Urothelium cell line (cell line): ENCODE data around the gene PPCS.
"Not testable (repeated sequence)": the region's sequence is repeated elsewhere in the genome, so short reads cannot be mapped to it uniquely, and the experiment has no call there.

ENCODE experiments used
- DNase-seq: peaks from one replicate; pipeline ENCODE4 v3.0.0; 2011; ENCODE audit warnings: low spot score, mixed read lengths
- FAIRE-seq: peaks from 2 replicates; lab custom pipeline; 2011; peaks lifted over from hg19 to GRCh38; lab: Jason Lieb, UNC

PPCS gene

DNA sequence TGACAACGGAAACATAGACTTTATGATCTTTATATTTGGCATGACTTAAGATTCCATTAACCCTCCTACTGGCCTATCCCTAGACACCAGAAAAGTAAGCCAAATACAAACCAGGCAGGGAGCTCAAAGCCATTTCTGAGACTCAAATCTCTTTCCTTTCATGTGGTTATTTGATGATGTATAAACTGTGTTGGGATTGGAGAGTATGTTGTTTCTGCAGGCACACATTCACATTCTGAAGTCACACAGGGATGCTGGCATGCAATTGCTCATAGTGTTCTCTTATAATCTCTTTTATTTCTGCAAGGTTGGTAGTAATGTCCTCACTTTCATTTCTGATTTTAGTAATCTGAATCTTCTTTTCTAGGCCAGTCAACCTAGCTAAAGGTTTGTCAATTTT lies 6.3 kb upstream of the PPCS start:
- DNase-seq (no peak), FAIRE-seq (no peak)

DNA sequence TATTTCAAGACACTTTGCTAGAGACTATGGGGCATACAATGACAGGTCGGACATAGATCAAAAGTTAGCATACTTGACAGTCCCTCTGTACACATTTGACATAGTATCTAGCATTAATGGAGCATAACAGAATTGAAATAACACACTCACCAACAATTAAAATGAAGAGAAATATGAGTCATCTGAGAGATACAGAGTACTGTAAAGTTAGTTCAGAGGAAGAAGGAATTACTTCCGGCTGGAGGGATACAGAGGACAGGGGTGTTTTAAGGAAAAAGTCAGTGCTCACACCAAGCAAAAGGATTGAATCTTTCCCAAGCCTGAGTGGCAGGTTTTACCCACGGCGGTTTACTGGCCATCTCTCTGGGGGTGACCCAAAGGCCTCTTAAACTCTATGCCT lies 3.0 kb upstream of the PPCS start:
- DNase-seq (no peak), FAIRE-seq (no peak)

DNA sequence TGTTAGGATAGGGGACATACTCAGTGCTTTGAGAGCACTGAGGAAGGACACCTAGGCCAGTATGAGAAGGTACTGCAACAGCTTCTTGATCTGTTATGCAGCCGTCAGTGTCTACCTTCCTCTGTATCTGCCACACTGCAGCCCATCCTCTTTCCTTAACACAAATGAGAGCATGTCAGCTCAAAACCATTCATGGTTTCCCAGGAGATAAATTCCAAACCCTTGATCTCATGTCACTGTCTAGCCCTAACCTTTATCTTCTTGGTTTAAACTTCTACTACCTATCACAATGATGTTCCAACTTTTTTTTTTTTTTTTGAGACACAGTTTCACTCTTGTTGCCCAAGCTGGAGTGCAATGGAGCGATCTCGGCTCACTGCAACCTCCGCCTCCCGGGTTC lies 1.9 kb upstream of the PPCS start:
- DNase-seq (no peak), FAIRE-seq (no peak)

DNA sequence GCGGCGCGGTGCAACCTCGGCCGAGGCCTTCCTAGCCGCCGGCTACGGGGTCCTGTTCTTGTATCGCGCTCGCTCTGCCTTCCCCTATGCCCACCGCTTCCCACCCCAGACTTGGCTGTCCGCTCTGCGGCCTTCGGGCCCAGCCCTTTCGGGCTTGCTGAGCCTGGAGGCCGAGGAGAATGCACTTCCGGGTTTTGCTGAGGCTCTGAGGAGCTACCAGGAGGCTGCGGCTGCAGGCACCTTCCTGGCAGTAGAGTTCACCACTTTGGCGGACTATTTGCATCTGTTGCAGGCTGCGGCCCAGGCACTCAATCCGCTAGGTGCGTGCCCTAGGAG lies 379 bp downstream of the PPCS start:
- DNase-seq: peak; percentile 77
- FAIRE-seq: no peak

DNA sequence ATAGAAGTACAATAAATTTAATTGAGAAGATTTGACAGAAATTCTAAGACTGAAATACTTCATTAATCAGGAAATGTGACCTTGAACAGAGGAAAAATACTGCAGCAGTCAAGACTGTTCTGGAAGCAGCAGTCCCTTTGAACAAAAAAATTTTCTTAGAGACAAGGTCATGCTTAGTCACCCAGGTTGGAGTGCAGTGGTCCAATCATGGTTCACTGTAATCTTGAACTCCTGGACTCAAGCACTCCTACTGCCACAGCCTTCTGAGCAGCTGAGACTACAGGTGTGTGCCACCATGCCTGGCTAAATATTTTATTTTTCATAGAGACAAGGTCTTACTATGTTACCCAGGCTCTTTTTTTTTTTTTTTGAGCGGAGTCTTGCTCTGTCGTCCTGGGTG lies 4.9 kb downstream of the PPCS start:
- FAIRE-seq (no peak), DNase-seq (no peak)

DNA sequence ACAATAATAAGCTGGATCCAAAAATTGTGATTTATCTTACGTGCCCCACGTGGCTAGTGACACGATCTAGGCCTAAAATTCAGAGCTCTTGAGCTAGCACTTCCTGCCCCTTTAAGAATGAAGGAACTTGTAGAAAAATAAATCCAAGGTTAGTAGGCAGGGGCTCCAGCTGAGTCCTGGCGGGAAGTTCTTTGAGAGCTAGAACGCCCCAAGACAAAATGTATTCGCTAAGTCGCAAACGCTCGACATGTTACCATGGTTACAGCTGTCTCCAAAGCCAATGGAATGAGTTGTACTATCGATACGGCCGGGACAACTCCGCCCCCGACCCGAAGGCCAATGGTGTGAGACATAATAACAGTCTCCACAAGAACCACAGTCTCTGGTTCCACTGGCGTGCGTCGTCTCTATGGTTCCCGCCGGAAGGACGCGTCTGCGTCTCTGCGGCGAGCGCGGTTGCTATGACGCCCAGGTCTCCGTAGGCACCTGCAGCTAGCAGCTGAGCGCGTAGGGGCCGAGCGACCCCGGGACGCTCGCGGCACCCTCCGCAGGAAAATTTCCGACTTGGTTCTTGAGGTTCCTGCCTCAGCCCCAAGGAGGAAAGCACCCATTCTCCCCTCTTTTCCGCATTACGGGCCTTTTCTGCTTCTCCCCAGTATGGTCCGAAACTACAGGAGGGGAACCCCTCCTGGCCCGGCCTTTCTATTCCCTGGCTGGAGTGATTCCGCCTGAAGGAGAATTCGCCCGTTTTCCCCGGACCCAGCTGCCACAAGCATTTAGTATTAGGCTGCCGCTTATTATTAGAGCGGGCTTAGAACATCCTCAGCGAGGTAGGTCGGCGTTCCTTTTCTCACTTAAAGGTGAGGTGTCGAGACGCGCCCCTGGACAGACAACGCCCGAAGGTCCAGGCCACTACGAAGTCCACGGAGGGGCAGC lies 6.8 kb downstream of the PPCS start, which contains the start of gene CCDC30:
TSS of gene CCDC30 (plus strand) at position 459 of the 936 bp plus-strand sequence. CDS start 17,266 bp downstream, outside the sequence.
- FAIRE-seq (no peak), DNase-seq (peak; percentile 79)

DNA sequence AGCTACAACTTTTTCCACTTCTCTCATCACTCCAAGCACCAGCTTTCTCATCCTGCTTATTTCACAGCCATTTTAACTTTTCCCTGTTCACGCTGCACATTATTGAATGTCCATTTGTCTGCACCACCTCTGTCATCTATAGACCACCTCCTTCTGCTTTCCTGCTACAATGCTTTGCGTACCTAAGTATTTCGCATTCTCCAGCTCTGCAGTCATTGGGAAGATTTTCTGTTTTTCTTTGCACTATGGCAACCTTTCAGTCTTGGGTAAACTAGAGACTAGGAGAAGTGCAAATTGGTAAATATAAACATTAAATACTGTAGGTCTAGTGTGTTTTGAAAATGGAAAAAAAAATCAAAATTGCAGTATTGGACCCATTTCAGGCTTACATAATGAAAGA lies 7.6 kb downstream of the PPCS start:
- FAIRE-seq: no peak

DNA sequence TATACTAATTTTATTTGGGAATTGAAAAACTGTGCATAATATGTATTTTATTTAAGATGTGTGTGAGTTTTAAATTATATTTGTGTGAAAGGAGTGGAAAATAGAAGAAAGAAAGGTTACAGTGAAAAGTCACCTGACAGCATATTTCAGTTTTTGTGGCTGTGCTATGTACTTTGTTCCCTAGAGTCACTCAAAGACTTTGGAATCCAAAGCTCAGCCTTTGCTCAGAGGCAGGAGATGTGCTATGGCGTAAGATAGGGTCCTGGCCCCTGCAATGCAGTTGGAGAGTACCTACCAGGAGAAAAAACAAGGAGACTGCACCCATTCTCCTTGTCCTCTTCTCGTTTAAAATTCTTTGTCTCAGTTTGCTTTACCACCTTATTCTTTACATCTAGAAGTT lies 9.7 kb downstream of the PPCS start:
- FAIRE-seq: no peak
- no peak for DNase-seq

More for the DNA sequence above, 7.6 kb downstream of the PPCS start:
- no peak for DNase-seq

DNA sequence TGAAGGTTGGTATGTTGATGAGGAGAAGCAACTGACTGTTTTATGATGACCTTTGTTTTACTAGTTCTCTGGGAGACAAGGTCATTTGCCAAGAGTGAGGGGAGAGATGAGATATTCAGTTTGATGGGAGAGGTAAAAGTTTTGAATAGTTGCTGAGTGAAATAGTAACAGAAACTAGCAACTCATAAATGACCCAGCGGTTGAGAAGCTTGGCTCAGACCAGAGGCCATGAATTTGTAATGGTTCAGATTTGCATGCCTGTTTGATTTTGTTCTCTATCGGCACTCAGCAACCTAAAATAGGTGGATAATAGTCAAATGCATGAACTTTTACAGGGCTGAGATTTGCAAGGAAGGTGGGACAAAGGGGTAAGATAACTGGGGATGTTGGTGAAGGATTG lies 13.4 kb downstream of the PPCS start:
- DNase-seq (no peak), FAIRE-seq (no peak)

DNA sequence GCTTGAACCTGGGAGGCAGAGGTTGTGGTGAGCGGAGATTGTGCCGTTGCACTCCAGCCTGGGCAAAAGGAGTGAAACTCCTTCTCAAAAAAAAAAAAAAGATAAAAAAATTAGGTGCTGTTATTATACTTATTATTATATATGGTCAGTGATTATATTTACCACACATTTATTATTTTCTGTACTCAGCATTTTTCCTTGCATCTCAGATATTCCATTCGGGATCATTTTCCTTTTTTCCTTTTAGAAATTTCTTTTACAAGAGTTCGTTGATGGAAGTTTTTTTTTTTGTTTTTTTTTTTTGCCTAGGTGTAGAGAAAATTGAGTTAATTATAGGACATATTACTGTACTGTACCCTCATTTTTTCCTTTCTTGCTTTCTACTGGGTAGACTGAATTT lies 20.3 kb downstream of the PPCS start:
- no peak for FAIRE-seq
- DNase-seq: no peak

DNA sequence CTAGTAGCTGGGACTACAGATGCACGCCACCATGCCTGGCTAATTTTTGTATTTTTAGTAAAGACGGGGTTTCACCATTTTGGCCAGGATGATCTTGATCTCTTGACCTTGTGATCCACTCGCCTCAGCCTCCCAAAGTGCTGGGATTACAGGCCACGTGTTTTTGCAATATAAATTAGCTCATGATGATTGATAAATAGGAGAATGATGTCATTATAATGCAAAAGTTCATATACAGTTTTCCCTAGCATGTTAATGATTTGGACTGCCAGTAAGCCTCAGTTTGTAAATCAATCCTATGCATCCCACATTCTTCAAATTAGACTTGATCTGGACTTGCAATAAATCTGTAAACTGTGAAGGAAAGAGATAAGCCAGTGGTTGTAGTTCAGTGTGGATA lies 21.0 kb downstream of the PPCS start:
- not testable (repeated sequence) for FAIRE-seq, DNase-seq

DNA sequence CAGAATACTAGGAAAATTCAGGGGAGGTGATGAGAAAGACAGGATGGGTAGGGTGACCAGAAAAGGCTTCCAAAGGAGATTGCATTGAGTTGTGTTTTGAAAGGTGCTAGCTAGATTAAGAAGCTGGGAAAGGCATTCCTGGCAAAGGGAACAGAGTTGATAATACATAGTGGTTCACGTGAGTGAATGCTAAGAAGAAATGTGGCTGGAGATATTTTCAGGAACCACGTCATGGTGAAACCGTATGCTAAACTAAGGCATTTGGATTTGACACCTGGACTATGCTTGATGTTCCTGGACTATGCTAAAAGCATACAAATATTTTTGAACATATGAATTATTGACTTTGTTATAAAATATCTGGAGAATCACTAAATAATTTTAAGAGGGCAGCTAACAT lies 21.4 kb downstream of the PPCS start:
- FAIRE-seq: peak; percentile 30

DNA sequence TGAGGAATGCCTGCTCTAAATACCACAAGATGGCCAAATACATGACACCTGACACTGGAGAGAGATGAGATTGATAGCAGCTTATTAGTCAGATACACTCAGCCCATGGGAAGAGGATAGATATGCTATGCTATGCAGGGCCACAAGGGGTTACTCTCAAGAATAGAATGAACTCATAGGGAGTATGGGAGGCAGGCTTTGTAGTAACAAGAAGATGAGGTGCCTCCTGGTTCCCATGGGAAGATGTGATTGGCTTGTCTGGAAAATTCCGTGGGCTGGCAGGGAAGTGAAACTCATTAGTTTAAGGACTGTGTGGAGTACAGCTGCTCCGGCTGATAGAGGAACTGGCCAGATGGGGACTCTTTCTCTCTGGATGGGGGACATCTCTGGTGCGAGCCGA lies 23.3 kb downstream of the PPCS start:
- DNase-seq (peak; percentile 31), FAIRE-seq (peak; percentile 35)

More for the DNA sequence above, 21.4 kb downstream of the PPCS start:
- DNase-seq: no peak

DNA sequence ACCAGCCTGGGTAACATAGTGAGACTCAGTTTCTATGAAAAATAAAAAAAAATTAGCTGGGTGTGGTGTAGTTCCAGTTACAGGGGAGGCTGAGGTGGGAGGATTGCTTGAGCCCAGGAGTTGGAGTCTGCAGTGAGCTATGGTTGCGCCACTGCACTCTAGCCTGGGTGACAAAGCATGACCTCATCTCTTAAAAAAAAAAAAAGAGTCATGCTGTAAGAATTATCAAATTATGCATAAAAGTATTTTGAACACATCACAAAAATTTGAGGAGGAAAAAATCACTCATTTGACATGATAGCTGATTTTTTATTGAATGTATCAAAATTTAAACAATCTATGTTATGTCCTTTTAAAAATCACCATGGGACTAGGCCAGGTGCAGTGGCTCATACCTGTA lies 24.6 kb downstream of the PPCS start:
- DNase-seq: no peak
- no peak for FAIRE-seq

DNA sequence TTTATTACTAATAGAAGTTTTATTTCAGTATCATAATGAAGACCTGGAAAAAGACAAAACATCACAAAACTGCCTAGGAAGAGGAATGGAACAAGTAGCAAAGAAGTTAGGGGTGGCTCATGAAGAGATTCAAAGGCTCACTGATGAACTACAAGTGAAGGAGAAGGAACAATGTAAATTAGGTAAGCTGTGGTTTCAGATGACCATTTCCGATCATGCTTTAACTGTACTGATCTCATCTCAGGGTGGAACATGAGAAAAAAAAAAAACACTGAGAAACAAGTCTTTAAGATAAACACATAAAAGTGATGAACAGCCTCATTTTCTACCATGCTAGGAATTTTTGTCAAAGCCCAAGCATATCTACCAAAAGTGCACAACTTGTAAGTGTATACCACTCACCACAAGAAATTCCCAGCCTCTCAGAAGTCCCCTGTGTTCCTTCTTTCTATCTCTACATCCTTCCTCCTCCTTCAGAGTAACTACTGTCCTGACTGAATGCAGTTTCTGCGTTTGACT lies 26.4 kb downstream of the PPCS start:
- DNase-seq: no peak
- FAIRE-seq: no peak

DNA sequence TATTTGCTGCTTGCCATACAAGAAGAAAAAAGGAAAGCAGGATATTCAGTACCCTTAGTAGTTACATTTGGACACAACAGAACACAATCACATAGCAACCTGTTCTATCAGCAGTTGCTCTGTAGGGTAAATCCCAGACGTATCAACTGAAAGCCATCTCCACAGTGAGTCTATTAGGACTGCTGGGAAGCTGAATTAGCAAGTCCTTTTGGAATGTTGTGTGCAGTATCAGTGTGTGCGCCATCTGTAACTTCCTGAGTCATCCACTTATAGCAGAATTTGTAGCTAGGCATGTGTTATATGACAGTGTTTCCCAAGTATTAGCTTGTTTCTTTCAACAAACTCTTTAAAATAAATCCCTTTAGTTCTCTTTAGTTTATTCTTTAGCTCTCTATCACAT lies 28.0 kb downstream of the PPCS start:
- peak; percentile 87 for FAIRE-seq

DNA sequence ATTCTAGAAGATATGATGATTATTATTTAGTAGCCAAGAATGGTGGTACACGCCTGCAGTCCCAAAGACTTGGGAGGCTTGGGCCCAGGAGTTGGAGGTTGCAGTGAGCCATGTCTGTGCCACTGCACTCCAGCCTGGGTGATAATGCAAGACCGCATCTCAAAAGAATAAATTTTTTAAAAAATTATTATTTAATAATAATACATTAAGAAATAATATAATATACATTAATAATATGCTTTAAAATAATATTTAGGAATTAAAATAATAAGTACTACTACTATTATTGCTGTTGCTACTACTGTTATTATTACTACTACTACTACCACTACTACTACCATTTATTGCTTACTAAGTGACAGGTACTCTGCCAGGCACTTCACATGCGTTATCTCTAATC lies 33.9 kb downstream of the PPCS start:
- no peak for DNase-seq
- FAIRE-seq: no peak

More for the DNA sequence above, 28.0 kb downstream of the PPCS start:
- peak; percentile 69 for DNase-seq

DNA sequence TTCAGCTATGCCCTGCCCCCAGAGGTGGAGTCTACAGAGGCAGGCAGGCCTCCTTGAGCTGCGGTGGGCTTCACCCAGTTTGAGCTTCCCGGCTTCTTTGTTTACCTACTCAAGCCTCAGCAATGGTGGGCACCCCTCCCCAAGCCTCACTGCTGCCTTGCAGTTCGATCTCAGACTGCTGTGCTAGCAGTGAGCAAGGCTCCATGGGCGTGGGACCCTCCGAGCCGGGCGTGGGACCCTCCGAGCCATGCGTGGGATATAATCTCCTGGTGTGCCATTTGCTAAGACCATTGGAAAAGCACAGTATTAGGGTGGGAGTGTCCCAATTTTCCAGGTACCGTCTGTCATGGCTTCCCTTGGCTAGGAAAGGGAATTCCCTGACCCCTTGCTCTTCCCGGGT lies 45.7 kb downstream of the PPCS start:
- FAIRE-seq, DNase-seq: not testable (repeated sequence)

DNA sequence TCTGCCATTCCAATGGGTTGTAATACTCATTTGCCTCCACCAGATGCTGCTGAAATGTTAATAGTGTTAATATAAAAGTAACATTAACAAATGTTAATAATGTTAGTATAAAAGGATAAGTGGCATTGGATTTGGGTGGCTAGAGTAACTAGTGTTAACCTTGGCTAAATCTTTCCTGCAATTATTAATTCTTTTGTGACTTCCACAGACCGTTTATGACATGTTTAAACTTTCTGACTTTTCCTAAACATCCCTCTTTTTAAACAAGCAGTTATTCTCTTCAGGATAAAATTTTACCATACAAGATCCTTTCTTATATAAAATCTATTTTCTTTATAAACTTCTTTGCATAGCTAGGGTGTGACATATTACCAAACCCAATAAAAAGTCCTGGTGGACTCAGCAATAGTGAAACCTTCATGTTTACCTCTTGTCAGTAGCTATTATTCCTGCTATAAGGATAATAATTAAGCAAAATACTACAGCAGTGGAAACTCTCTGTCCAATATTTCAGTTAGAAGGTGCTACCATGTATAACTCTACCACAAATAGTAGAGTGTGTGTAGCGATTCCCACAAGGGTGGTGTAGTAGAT lies 48.3 kb downstream of the PPCS start:
- no peak for DNase-seq
- no peak for FAIRE-seq

DNA sequence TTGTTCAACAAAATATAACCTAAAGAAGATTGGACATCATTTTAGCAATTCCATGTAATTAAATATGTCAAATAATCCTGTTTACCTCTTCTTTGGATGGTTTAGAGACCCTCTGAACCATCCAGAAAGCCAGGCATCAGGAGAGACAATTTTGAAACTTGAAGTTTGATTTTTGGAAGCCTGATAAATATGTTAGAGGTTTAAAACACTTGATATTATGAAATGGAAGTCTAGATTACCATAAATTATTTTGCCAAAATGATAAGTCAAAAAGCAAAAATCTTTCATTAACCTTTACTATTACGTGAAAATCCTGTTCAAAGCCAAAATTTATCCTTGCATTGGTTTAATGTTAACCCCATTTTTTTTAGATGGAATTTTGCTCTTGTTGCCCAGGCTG lies 50.2 kb downstream of the PPCS start:
- DNase-seq: no peak
- no peak for FAIRE-seq
